MM.1S (cell line): ENCODE results near the gene CLOCK.

ENCODE experiments used
- DNase-seq: peaks from one replicate; pipeline ENCODE4 v3.0.0-alpha.2; 2015
- H2AFZ ChIP-seq: fragments of 300-600 bp; sonication (generic); 2 replicates; pipeline ENCODE4 v1.6.0; 2016; ENCODE audit warnings: antibody characterized with exemption, low read length
- H3F3A ChIP-seq: fragments of 300-600 bp; sonication (generic); 2 replicates; pipeline ENCODE4 v1.6.1; 2016; ENCODE audit warnings: mild to moderate bottlenecking, antibody characterized with exemption, low read length, moderate library complexity, mixed read lengths; ENCODE audit not compliant: insufficient read depth
- H3K27ac ChIP-seq: fragments of 300-600 bp; sonication (generic); 2 replicates; pipeline ENCODE4 v1.5.1; 2016; ENCODE audit warnings: mild to moderate bottlenecking, low read length
- H3K27me3 ChIP-seq: fragments of 300-600 bp; sonication (generic); replicated peaks from 2 replicates; pipeline ENCODE4 v1.6.0; 2016; ENCODE audit warnings: low read length; ENCODE audit not compliant: insufficient read depth
- H3K36me3 ChIP-seq: fragments of 300-600 bp; sonication (generic); replicated peaks from 2 replicates; pipeline ENCODE4 v1.6.1; 2016; ENCODE audit warnings: mild to moderate bottlenecking, low read length, mixed read lengths; ENCODE audit not compliant: insufficient read depth
- H3K4me1 ChIP-seq: fragments of 300-600 bp; sonication (generic); 2 replicates; pipeline ENCODE4 v1.6.1; 2016; ENCODE audit warnings: low read length, mixed read lengths
- H3K4me2 ChIP-seq: fragments of 300-600 bp; sonication (generic); 2 replicates; pipeline ENCODE4 v1.6.0; 2016; ENCODE audit warnings: low read depth, low read length
- H3K4me3 ChIP-seq: fragments of 300-600 bp; sonication (generic); 2 replicates; pipeline ENCODE4 v1.5.1; 2016; ENCODE audit warnings: low read length, mixed read lengths
- H3K79me2 ChIP-seq: fragments of 300-600 bp; sonication (generic); 2 replicates; pipeline ENCODE4 v1.6.1; 2016; ENCODE audit warnings: mixed run types, low read length, mixed read lengths
- H3K9ac ChIP-seq: fragments of 300-600 bp; sonication (generic); 2 replicates; pipeline ENCODE4 v1.6.1; 2016; ENCODE audit warnings: low read length, mixed read lengths
- H3K9me2 ChIP-seq: fragments of 300-600 bp; sonication (generic); replicated peaks from 2 replicates; pipeline ENCODE4 v1.6.1; 2016; ENCODE audit warnings: mild to moderate bottlenecking, low read length, mixed read lengths; ENCODE audit not compliant: insufficient read depth
- H3K9me3 ChIP-seq: fragments of 300-600 bp; sonication (generic); replicated peaks from 2 replicates; pipeline ENCODE4 v1.6.1; 2016; ENCODE audit warnings: mild to moderate bottlenecking, low read length, mixed read lengths; ENCODE audit not compliant: insufficient read depth
- H4K20me1 ChIP-seq: fragments of 300-600 bp; sonication (generic); 2 replicates; pipeline ENCODE4 v1.6.1; 2016; ENCODE audit warnings: mild to moderate bottlenecking, low read length, moderate library complexity, mixed read lengths; ENCODE audit not compliant: insufficient read depth
- CTCF ChIP-seq: fragments of 300-600 bp; sonication (generic); IDR thresholded peaks from 2 replicates; pipeline ENCODE4 v1.5.1; 2016; ENCODE audit warnings: antibody characterized with exemption, low read length, mixed read lengths
- EZH2 ChIP-seq: fragments of 300-600 bp; sonication (generic); optimal IDR thresholded peaks from 2 replicates; pipeline ENCODE3; 2017; ENCODE audit warnings: low read depth, mild to moderate bottlenecking, antibody characterized with exemption, low read length, mixed read lengths
- EZH2phosphoT487 ChIP-seq: fragments of 300-600 bp; sonication (generic); IDR thresholded peaks from 2 replicates; pipeline ENCODE4 v1.6.1; 2018; ENCODE audit warnings: antibody characterized with exemption, low read length

Gene CLOCK

GRCh38 chr4:55447108-55447708 lies 99.5 kb downstream of the CLOCK start:
- Histone ChIP-seq H3K27ac (no peak overlapping the region), H3K9me2 (no peaks in the 10 kb centered on the region)

GRCh38 chr4:55446578-55446922 lies 100.2 kb downstream of the CLOCK start:
- no peaks in the 10 kb centered on the region for H3K9me3 ChIP-seq
- H3K9ac ChIP-seq, result no peak overlapping the region
- no peaks in the 10 kb centered on the region for H3K79me2 ChIP-seq
- no peaks in the 10 kb centered on the region for H4K20me1 ChIP-seq
- H2AFZ ChIP-seq, result no peak overlapping the region
- DNase-seq, result no peak
- H3K4me2 ChIP-seq, result no peak overlapping the region
- no peaks in the 10 kb centered on the region for H3K27me3 ChIP-seq
- H3K4me1 ChIP-seq, result no peaks in the 10 kb centered on the region
- H3K27ac ChIP-seq, result no peak overlapping the region
- H3K36me3 ChIP-seq, result peaks cover 6% of the 10 kb centered on the region; the same call in 1 of the 2 replicates
- H3K4me3 ChIP-seq, result no peak overlapping the region
- no peaks in the 10 kb centered on the region for H3F3A ChIP-seq
- H3K9me2 ChIP-seq, result no peaks in the 10 kb centered on the region
- TF ChIP-seq CTCF (no peak), EZH2 (no peak), EZH2phosphoT487 (no peak)

More at GRCh38 chr4:55447108-55447708, 99.5 kb downstream of the CLOCK start:
- no peak for DNase-seq
- H3K36me3 ChIP-seq, result peaks cover 6% of the 10 kb centered on the region; the same call in 1 of the 2 replicates
- H3K4me1 ChIP-seq, result no peaks in the 10 kb centered on the region
- no peak overlapping the region for H2AFZ ChIP-seq
- H3F3A ChIP-seq, result no peaks in the 10 kb centered on the region
- H3K4me3 ChIP-seq, result no peak overlapping the region
- no peaks in the 10 kb centered on the region for H3K9me3 ChIP-seq
- no peak overlapping the region for H3K4me2 ChIP-seq
- no peaks in the 10 kb centered on the region for H3K27me3 ChIP-seq
- no peak overlapping the region for H3K9ac ChIP-seq
- no peaks in the 10 kb centered on the region for H3K79me2 ChIP-seq
- H4K20me1 ChIP-seq, result no peaks in the 10 kb centered on the region
- no peak for TF ChIP-seq EZH2phosphoT487
- TF ChIP-seq EZH2, result no peak
- TF ChIP-seq CTCF, result no peak

DNA sequence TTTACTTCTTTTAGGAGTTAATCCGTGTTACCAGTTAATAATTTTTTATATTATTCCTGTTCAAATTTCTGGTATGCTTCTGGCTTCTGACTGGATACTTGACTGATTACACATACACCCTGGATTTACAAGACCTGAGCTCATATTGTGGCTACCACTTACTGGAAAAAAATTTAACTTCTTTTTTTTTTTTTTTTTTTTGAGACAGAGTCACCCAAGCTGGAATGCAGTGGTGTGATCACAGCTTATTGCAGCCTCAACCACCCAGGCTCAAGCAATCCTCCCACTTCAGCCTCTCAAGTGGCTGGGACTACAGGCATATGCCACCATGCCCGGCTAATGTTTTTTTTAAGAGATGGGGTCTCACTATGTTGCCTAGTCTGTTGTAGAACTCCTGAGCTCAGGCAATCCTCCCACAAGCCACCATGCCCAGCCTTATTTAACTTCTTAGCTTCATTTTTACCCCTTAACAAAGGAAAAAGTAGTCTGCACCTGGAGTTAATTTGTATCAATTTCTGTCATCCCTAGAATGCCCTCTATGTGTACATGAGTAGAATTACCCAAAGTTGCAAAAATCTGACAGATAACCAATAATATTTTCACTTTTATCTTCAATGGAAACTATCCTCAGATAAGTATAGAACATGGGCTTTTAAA lies 100.7 kb downstream of the CLOCK start:
- peaks cover 6% of the 10 kb centered on the region; the same call in 1 of the 2 replicates for H3K36me3 ChIP-seq
- H2AFZ ChIP-seq, result no peak overlapping the region
- no peak overlapping the region for H3K9ac ChIP-seq
- no peak overlapping the region for H3K4me2 ChIP-seq
- no peaks in the 10 kb centered on the region for H3F3A ChIP-seq
- no peak overlapping the region for H3K27ac ChIP-seq
- no peaks in the 10 kb centered on the region for H4K20me1 ChIP-seq
- H3K4me1 ChIP-seq, result no peaks in the 10 kb centered on the region
- no peaks in the 10 kb centered on the region for H3K27me3 ChIP-seq
- no peak overlapping the region for H3K4me3 ChIP-seq
- no peak for DNase-seq
- H3K9me3 ChIP-seq, result no peaks in the 10 kb centered on the region
- no peak for TF ChIP-seq CTCF
- TF ChIP-seq EZH2phosphoT487, result no peak
- TF ChIP-seq EZH2, result no peak
- no peaks in the 10 kb centered on the region for H3K9me2 ChIP-seq
- H3K79me2 ChIP-seq, result no peaks in the 10 kb centered on the region
